Activated T-cell treated with anti-CD3 and anti-CD28 coated beads for 24 hours (primary cell): Measurements from ENCODE around the gene SOD2.
"Not testable (repeated sequence)": the region's sequence is repeated elsewhere in the genome, so short reads cannot be mapped to it uniquely, and the experiment has no call there.

Source experiments
- DNase-seq: peaks from one replicate; pipeline ENCODE4 v3.0.0-alpha.2; 2020; ENCODE audit warnings: low read depth

SOD2 gene

GRCh38 chr6:159682810-159683209 lies 10.2 kb downstream of the SOD2 start:
- DNase-seq: no peak

DNA sequence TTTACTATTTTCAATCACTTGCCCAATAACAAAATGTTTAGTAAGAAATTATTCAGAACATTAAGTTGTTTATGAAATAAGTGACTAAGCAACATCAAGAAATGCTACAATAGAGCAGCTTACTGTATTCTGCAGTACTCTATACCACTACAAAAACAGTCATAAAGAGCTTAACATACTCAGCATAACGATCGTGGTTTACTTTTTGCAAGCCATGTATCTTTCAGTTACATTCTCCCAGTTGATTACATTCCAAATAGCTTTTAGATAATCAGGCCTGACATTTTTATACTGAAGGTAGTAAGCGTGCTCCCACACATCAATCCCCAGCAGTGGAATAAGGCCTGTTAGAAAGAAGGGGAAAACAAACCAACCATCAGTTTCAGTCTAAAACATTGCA lies 10.7 kb downstream of the SOD2 start:
- no peak for DNase-seq

DNA sequence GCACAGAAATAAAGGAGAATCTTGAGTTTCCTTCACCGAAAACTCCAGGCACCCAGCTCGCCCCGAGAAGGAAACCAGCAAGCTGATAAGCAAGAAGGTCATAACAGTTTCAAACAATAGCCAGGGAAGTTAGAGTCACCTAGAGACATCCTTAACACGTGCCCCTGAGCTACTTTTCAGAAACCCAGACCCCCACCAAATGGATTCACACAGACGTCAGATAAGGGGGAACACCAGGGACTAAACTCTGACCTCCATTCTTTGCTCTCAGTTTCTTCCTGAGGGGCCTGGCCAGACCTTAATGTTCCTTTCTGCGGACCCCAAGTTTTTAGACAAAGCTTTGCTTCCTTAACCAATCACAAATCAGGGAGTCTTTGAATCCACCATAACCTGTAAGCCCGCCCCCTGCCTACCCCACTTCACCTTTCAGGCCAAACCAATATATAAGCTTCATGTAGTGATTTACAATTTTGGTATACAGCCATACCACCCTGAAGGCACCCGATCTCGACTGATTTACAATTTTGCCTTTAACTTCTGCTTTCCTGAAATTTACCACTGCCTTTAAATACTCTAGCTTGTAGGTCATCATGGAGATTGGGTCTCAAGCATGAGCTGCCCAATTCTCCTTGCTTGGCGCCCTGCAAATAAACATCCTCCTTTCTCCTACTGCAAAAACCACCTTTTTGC lies 11.7 kb downstream of the SOD2 start:
- DNase-seq: no peak

DNA sequence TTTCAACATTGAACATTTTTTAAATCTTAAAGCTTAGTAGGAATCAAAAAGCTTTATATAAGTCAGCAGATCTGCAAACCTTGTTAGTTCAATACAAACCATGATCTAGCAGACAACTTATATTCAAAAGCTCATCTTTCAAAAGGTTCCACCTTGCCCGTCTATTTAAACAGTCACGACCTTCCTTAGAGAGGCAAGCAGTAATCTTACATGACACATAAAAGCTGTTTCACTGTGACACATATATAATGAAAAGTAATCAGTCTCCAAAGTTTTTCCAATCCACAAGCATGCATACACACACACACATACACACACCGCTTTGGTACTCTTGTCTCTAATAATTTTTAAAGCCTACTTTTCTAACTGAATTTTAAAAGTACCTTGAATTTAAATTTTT lies 12.9 kb downstream of the SOD2 start:
- no peak for DNase-seq

GRCh38 chr6:159679091-159680077 lies 13.7 kb downstream of the SOD2 start:
- no peak for DNase-seq

DNA sequence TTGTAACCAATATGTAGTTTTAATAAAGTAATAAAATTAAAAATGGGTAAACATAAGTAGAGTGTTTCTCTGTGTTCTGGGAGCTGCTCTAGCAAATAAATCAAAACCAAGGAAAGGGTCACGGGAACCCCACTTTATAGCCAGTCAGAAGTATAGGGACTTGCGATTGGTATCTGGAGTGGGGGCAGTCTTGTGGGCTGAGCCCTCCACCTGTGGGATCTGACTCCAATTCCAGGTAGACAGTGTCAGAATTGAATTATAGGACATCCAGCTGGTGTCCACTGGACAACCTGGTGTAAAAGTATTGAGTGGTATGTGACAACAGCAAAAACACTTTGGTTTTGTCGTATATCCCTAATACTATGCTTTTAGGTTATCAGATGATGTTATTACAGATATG lies 14.5 kb downstream of the SOD2 start:
- DNase-seq: no peak

DNA sequence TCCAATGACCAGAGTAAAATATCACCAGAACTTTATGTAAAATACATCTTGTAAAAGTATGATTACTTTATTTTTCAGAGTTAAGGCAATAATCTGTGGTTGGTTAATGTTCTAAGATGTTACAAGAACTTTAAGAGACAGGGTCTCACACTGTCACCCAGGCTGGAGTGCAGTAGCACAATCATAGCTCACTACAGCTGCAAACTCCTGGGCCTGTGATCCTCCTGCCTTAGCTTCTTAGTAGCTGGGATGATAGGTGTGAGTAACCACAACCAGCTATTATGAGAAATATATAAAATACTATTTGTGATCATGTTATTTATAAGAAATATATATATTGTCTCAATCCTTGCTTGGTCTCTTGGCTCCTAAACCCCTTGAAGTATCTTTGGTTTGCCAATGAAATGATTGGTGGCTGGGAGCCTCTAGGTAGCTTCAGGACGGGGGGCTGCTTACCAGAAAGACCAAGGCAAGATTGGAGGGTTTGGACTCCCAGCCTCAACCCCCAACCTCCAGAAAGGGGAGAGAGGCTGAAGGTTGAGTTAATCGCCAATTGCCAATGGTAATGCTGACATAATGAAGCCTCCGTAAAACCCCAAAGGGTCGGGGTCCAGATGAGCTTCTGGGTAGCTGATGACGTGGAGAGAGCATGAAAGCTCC lies 15.4 kb downstream of the SOD2 start:
- DNase-seq: no peak

DNA sequence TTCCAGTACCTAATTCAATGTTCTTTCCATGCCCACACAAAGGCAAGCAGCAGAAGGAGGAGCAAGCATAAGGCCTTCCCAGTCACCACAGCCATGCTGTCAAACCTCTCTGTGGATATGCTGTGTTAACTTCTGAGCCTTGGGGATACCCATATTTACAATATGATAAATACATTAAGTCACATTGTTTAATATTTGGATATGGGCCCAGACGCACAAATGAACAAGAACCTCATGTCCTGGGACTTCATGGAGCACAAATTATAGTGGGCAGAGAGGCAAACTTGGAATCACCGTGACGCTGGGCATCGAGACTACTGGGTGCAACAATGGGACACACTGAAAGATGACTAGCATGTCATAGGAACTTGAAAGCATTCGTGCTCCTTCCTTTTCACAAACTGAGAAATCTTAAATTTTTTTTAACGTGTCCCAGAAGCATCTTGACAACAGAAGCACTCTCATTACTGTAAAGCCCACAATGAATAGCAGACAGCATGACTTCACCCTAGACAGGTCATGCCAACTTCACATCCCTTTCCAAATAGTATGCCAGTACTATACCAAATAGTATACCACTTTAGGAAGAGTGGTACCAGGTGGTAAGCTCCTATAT lies 16.0 kb downstream of the SOD2 start:
- DNase-seq: no peak

DNA sequence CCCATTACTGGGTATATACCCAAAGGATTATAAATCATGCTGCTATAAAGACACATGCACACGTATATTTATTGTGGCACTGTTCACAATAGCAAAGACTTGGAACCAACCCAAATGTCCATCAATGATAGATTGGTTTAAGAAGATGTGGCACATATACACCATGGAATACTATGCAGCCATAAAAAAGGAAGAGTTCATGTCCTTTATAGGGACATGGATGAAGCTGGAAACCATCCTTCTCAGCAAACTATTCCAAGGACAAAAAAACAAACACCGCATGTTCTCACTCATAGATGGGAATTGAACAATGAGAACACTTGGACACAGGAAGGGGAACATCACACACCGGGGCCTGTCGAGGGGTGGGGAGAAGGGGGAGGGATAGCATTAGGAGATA lies 16.8 kb downstream of the SOD2 start:
- not testable (repeated sequence) for DNase-seq

GRCh38 chr6:159665868-159666635 lies 27.0 kb downstream of the SOD2 start:
- DNase-seq: no peak

- DNase-seq: not testable (repeated sequence)
These were observed 29.6 kb downstream of the SOD2 start for GRCh38 chr6:159663368-159663889.

- DNase-seq: not testable (repeated sequence)
These were observed 31.1 kb downstream of the SOD2 start for GRCh38 chr6:159661977-159662376.

- no peak for DNase-seq
These were observed 37.5 kb downstream of the SOD2 start for GRCh38 chr6:159655409-159655988.

GRCh38 chr6:159654483-159655098 lies 38.5 kb downstream of the SOD2 start:
- DNase-seq: no peak

GRCh38 chr6:159650314-159650713 lies 42.7 kb downstream of the SOD2 start:
- DNase-seq: no peak

DNA sequence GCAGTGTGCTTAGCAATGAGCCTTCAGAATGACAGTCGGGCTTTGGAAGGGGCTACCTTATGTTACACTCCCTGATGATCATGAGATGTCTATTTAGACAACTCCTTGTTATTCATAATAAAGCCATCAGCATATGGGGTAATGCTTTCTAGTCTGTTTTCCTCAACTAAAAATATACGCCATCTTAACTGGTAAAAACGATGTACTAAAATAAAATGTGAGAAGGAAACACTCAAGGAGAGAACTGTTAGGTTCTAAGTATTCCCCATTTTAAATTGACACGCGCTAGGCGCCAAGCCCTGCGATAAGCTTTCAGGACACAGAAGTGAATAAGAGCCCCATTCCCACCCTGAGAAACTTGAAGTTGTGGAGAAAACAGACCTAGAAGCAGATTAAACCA lies 43.6 kb downstream of the SOD2 start:
- no peak for DNase-seq

DNA sequence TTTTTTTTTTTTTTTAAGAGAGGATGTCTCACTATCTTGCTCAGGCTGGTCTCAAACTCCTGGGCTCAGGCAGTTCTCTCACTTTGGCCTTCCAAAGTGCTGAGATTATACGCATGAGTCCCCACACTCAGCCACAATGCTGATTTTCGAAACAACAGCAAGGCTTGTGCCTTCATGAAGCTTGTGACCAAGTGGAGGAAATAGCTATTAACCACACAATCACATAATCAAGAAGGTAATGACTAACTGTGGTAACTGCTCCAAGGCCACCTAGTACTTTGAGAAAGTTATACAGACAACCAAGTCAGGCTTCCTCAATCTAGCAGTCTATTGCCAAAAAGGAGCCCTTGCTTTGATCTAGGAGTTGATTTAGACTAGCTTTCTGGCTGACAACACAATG lies 46.3 kb downstream of the SOD2 start:
- DNase-seq: no peak

- DNase-seq: no peak
These were observed 46.9 kb downstream of the SOD2 start for GRCh38 chr6:159646116-159646515.

DNA sequence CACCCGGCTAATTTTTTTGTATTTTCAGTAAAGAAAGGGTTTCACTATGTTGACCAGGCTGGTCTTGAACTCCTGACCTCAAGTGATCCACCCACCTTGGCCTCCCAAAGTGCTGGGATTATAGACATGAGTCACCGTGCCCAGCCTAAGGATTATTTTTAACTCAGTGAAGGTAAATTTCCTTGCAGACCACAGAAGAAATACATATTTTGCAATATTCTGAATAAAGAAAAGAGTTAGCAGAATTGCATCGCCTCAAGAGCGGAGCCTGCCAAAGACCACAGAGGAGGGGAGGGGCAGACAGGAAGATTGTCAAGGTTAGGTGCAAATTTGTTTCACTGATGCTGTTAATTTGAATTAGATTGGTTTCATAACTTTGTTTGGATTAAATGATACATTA lies 47.4 kb downstream of the SOD2 start:
- no peak for DNase-seq
